Astrocyte (in vitro differentiated cells and primary cell): ENCODE results near the gene NCOA7. TPM values are rescaled to one million over a fixed set of nuclear protein-coding genes. Genes with fewer than 3 reads are reported as not detected.

Experiments used
- DNase-seq: peaks from one replicate; pipeline ENCODE4 v3.0.0-alpha.2; 2010; ENCODE audit warnings: low read depth
- FAIRE-seq: peaks from 2 replicates; lab custom pipeline; 2011; peaks lifted over from hg19 to GRCh38; lab: Jason Lieb, UNC
- H2AFZ ChIP-seq: 2 replicates; pipeline ENCODE4 v1.6.0; 2012; ENCODE audit warnings: low read depth, low read length, inconsistent platforms
- H3K27ac ChIP-seq: 2 replicates; pipeline ENCODE4 v1.5.1; 2011; ENCODE audit warnings: low read depth, low read length, inconsistent platforms
- H3K27me3 ChIP-seq: 2 replicates; pipeline ENCODE4 v1.6.0; 2011; ENCODE audit warnings: low read length, inconsistent platforms; ENCODE audit not compliant: insufficient read depth
- H3K36me3 ChIP-seq: 2 replicates; pipeline ENCODE4 v1.5.1; 2011; ENCODE audit warnings: low read length, inconsistent platforms; ENCODE audit not compliant: insufficient read depth
- H3K4me1 ChIP-seq: 2 replicates; pipeline ENCODE4 v1.5.1; 2011; ENCODE audit warnings: low read length, inconsistent platforms; ENCODE audit not compliant: insufficient read depth
- H3K4me2 ChIP-seq: 2 replicates; pipeline ENCODE4 v1.6.0; 2012; ENCODE audit warnings: low read length, inconsistent platforms
- H3K4me3 ChIP-seq: 2 replicates; pipeline ENCODE4 v1.5.1; 2011; ENCODE audit warnings: low read depth, mild to moderate bottlenecking, low read length, inconsistent platforms; ENCODE audit not compliant: insufficient read depth
- H3K79me2 ChIP-seq: 2 replicates; pipeline ENCODE4 v1.6.0; 2012; ENCODE audit warnings: mild to moderate bottlenecking, low read length, inconsistent platforms; ENCODE audit not compliant: insufficient read depth
- H3K9ac ChIP-seq: 2 replicates; pipeline ENCODE4 v1.6.0; 2012; ENCODE audit warnings: mild to moderate bottlenecking, low read length, inconsistent platforms
- H3K9me3 ChIP-seq: 2 replicates; pipeline ENCODE4 v1.5.1; 2012; ENCODE audit warnings: low read depth, mild to moderate bottlenecking, low read length, inconsistent platforms; ENCODE audit not compliant: insufficient read depth
- H4K20me1 ChIP-seq: 2 replicates; pipeline ENCODE4 v1.6.0; 2012; ENCODE audit warnings: low read length, inconsistent platforms; ENCODE audit not compliant: insufficient read depth
- H3K27ac Mint-ChIP-seq: one replicate; pipeline ENCODE4 v1.8.0; 2021; ENCODE audit warnings: mild to moderate bottlenecking, mixed read lengths; ENCODE audit not compliant: unreplicated experiment
- H3K27me3 Mint-ChIP-seq: one replicate; pipeline ENCODE4 v1.8.0; 2021; ENCODE audit warnings: low read depth, mixed read lengths; ENCODE audit not compliant: unreplicated experiment
- H3K36me3 Mint-ChIP-seq: one replicate; pipeline ENCODE4 v1.8.0; 2021; ENCODE audit warnings: low read depth, mixed read lengths; ENCODE audit not compliant: unreplicated experiment
- H3K4me1 Mint-ChIP-seq: one replicate; pipeline ENCODE4 v1.8.0; 2021; ENCODE audit warnings: low read depth, mixed read lengths; ENCODE audit not compliant: unreplicated experiment
- H3K4me3 Mint-ChIP-seq: one replicate; pipeline ENCODE4 v1.8.0; 2021; ENCODE audit warnings: mild to moderate bottlenecking, moderate library complexity, mixed read lengths; ENCODE audit not compliant: unreplicated experiment
- H3K9me3 Mint-ChIP-seq: one replicate; pipeline ENCODE4 v1.8.0; 2021; ENCODE audit warnings: mild to moderate bottlenecking, mixed read lengths; ENCODE audit not compliant: unreplicated experiment
- CTCF ChIP-seq: IDR thresholded peaks from 2 replicates; pipeline ENCODE4 v1.5.1; 2011; ENCODE audit warnings: low read depth, mild to moderate bottlenecking, inconsistent platforms, low read length, moderate library complexity; ENCODE audit not compliant: insufficient read depth
- EZH2 ChIP-seq: IDR thresholded peaks from 2 replicates; pipeline ENCODE4 v1.6.1; 2012; ENCODE audit warnings: mild to moderate bottlenecking, low read length, inconsistent platforms; ENCODE audit not compliant: insufficient read depth
- total RNA-seq: library from RNA; stranded (reverse); gene quantifications from 2 replicates; pipeline ENCODE4 v1.2.1, GENCODE V29; 2021

NCOA7 gene
- total RNA-seq, 1 donor from 2014 or later = 26.0 TPM

DNA sequence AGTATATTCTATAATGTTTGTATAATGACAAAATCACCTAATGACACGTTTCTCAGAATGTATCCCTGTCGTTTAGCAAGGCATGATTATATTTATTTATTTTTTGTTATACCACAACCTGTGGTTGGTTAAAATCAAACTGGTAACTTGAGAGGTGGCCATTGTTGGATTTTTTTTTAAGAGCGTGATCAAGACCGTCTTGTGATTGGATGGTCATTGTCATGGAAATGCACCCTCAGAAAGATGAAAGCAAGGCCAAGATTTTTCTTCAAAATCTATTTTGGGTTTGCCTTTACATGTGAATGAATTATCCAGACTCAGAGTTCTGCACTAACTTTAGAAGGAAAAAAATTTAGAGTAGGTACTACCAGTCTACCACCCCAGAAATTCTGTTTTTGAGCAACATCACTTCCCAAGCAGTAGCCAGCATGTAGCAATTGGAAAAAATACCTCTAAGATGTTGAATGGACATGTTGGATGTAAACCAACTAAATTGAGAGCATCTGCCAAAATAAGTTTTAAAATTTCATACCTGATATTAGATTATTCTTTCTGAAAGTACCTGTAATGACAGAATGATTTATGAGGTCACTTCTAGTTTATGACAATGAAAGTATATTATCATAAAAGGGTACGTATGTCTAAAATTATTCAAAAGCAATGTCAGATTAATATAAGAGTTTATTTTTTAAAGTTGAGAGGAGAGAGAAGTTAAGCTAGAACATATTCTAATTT, 50.8 kb downstream of the NCOA7 start:
- Histone ChIP-seq H3K27me3 (no peaks in the 10 kb centered on the region), H3K79me2 (no peaks in the 10 kb centered on the region), H3K9ac (no peak overlapping the region), H3K4me1 (no peaks in the 10 kb centered on the region), H3K4me3 (no peak overlapping the region), H2AFZ (no peak overlapping the region), H3K27ac (no peak overlapping the region), H3K4me2 (no peak overlapping the region), H4K20me1 (no peaks in the 10 kb centered on the region), H3K36me3 (no peaks in the 10 kb centered on the region), H3K9me3 (no peaks in the 10 kb centered on the region)
- FAIRE-seq (no peak), DNase-seq (no peak)
- no peaks in the 10 kb centered on the region for H3K9me3 Mint-ChIP-seq
- no peaks in the 10 kb centered on the region for H3K36me3 Mint-ChIP-seq
- H3K27ac Mint-ChIP-seq = no peak overlapping the region
- TF ChIP-seq EZH2 = no peak
- TF ChIP-seq CTCF = no peak
- H3K4me3 Mint-ChIP-seq = no peak overlapping the region
- H3K27me3 Mint-ChIP-seq = no peaks in the 10 kb centered on the region
- H3K4me1 Mint-ChIP-seq = peaks cover 2% of the 10 kb centered on the region

GRCh38 chr6:125842091-125842626, 51.4 kb downstream of the NCOA7 start:
- H4K20me1 ChIP-seq = no peaks in the 10 kb centered on the region
- TF ChIP-seq CTCF (no peak), EZH2 (no peak)
- Mint-ChIP-seq H3K4me1 (peaks cover 2% of the 10 kb centered on the region), H3K27me3 (no peaks in the 10 kb centered on the region), H3K36me3 (no peaks in the 10 kb centered on the region), H3K4me3 (no peak overlapping the region), H3K27ac (no peak overlapping the region), H3K9me3 (no peaks in the 10 kb centered on the region)
- H3K79me2 ChIP-seq = no peaks in the 10 kb centered on the region
- H3K27ac ChIP-seq = no peak overlapping the region
- no peaks in the 10 kb centered on the region for H3K4me1 ChIP-seq
- H3K4me2 ChIP-seq = no peak overlapping the region
- no peaks in the 10 kb centered on the region for H3K9me3 ChIP-seq
- no peak overlapping the region for H3K9ac ChIP-seq
- no peaks in the 10 kb centered on the region for H3K36me3 ChIP-seq
- no peak overlapping the region for H3K4me3 ChIP-seq
- no peak overlapping the region for H2AFZ ChIP-seq
- no peak for FAIRE-seq
- no peaks in the 10 kb centered on the region for H3K27me3 ChIP-seq
- DNase-seq = no peak

- H3K27me3 Mint-ChIP-seq = no peaks in the 10 kb centered on the region
- H3K27ac ChIP-seq = no peak overlapping the region
Measured at GRCh38 chr6:125843593-125843992, 52.8 kb downstream of the NCOA7 start.

More at GRCh38 chr6:125843593-125843992, 52.8 kb downstream of the NCOA7 start:
- Mint-ChIP-seq H3K36me3 (peaks cover 2% of the 10 kb centered on the region), H3K4me3 (no peak overlapping the region), H3K9me3 (peaks cover 2% of the 10 kb centered on the region), H3K4me1 (peaks cover 2% of the 10 kb centered on the region), H3K27ac (no peak overlapping the region)
- Histone ChIP-seq H3K4me3 (no peak overlapping the region), H3K4me1 (no peaks in the 10 kb centered on the region), H3K36me3 (no peaks in the 10 kb centered on the region), H4K20me1 (no peaks in the 10 kb centered on the region), H3K9ac (no peak overlapping the region), H3K27me3 (no peaks in the 10 kb centered on the region), H3K4me2 (no peak overlapping the region), H2AFZ (no peak overlapping the region), H3K79me2 (no peaks in the 10 kb centered on the region), H3K9me3 (no peaks in the 10 kb centered on the region)
- FAIRE-seq = no peak
- no peak for DNase-seq
- TF ChIP-seq EZH2 = no peak
- TF ChIP-seq CTCF = no peak
